Mesothelial cell of epicardium (in vitro differentiated cells): ENCODE data around the gene DPH3. TPM values are rescaled to one million over a fixed set of nuclear protein-coding genes. Genes with fewer than 3 reads are reported as not detected.

ENCODE experiments used
- DNase-seq, 2 experiments: peaks; one replicate each; pipeline ENCODE4 v3.0.0; 2021; ENCODE audit warnings: low spot score in 2 of 2; ENCODE audit not compliant: unreplicated experiment in 2 of 2
- H3K27ac Mint-ChIP-seq: 2 replicates; pipeline ENCODE4 v1.8.0; 2021; ENCODE audit warnings: mixed read lengths
- H3K27me3 Mint-ChIP-seq: 2 replicates; pipeline ENCODE4 v1.8.0; 2021; ENCODE audit warnings: low read depth, mixed read lengths
- H3K36me3 Mint-ChIP-seq: 2 replicates; pipeline ENCODE4 v1.8.0; 2021; ENCODE audit warnings: mixed read lengths
- H3K4me1 Mint-ChIP-seq: 2 replicates; pipeline ENCODE4 v1.8.0; 2021; ENCODE audit warnings: mixed read lengths
- H3K4me3 Mint-ChIP-seq: 2 replicates; pipeline ENCODE4 v1.8.0; 2021; ENCODE audit warnings: mild to moderate bottlenecking, moderate library complexity, mixed read lengths
- H3K9me3 Mint-ChIP-seq: 2 replicates; pipeline ENCODE4 v1.8.0; 2021; ENCODE audit warnings: mixed read lengths
- total RNA-seq: library from RNA; stranded (reverse); gene quantifications from 3 replicates; pipeline ENCODE4 v1.2.1, GENCODE V29; 2021
- TF ChIP-seq, protein P1 (sequence below): fragments of 200-600 bp; sonication (generic); IDR thresholded peaks from one replicate; pipeline ENCODE4 v1.5.0; 2021; ENCODE audit warnings: antibody characterized with exemption; ENCODE audit not compliant: unreplicated experiment

Gene DPH3
- total RNA-seq, 1 donor from 2014 or later: 19.3 TPM

DNA sequence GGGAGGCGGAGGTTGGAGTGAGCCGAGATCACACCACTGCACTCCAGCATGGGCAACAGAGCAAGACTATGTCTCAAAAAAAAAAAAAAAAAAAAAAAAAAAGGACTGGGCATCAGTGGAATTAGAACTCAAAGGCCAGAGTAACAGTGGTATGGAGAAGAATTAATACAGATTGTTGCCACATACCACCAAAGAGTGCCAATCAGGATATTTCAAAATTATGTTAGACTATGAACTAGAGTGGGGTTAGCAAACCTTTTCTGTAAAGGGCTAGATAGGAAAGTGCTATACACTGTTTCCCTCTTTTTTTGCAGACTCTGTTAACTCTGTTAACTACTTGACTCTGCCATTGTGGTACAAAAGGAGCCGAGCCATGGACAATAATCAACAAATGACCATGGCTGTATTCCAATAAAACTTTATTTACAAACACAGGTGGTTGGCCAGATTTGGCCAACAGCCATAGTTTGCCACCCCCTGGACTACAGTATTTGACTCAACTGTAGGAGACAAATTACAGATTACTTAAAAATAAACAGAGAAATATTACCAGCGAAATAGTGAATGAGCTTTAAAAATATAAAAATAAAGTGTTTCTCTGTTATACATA, 28.6 kb downstream of the DPH3 start:
- no peaks in the 10 kb centered on the region for H3K36me3 Mint-ChIP-seq
- H3K27ac Mint-ChIP-seq: no peak overlapping the region
- peaks cover 5% of the 10 kb centered on the region for H3K27me3 Mint-ChIP-seq
- peaks cover 5% of the 10 kb centered on the region for H3K9me3 Mint-ChIP-seq
- no peak overlapping the region for H3K4me3 Mint-ChIP-seq
- H3K4me1 Mint-ChIP-seq: peaks cover 6% of the 10 kb centered on the region
- TF ChIP-seq, protein P1, sequence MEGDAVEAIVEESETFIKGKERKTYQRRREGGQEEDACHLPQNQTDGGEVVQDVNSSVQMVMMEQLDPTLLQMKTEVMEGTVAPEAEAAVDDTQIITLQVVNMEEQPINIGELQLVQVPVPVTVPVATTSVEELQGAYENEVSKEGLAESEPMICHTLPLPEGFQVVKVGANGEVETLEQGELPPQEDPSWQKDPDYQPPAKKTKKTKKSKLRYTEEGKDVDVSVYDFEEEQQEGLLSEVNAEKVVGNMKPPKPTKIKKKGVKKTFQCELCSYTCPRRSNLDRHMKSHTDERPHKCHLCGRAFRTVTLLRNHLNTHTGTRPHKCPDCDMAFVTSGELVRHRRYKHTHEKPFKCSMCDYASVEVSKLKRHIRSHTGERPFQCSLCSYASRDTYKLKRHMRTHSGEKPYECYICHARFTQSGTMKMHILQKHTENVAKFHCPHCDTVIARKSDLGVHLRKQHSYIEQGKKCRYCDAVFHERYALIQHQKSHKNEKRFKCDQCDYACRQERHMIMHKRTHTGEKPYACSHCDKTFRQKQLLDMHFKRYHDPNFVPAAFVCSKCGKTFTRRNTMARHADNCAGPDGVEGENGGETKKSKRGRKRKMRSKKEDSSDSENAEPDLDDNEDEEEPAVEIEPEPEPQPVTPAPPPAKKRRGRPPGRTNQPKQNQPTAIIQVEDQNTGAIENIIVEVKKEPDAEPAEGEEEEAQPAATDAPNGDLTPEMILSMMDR: no peak
- no peak for DNase-seq

DNA sequence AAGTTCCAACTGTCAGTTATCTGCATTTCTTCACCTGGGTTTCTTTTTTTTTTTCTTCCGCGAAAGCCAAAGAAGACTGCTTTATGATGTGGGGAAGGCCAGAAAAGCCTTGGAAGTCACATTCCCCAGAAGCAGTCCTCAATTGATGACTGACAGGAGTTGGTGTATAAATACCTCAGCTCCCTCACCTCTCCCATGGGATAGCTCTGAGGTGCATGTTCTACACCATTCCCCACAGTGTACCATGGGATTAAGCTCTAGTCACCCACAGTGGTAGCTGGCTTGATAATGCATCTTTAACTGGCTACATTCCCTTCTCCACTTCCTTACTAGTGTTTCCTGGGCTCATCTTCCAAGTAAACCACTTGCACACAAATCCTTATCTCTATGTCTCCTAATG, 30.5 kb downstream of the DPH3 start:
- DNase-seq: no peak
- no peak overlapping the region for H3K27ac Mint-ChIP-seq
- peaks cover 5% of the 10 kb centered on the region for H3K9me3 Mint-ChIP-seq
- no peaks in the 10 kb centered on the region for H3K36me3 Mint-ChIP-seq
- H3K27me3 Mint-ChIP-seq: peaks cover 2% of the 10 kb centered on the region
- H3K4me3 Mint-ChIP-seq: no peak overlapping the region
- H3K4me1 Mint-ChIP-seq: peaks cover 3% of the 10 kb centered on the region
- TF ChIP-seq, protein P1: no peak

DNA sequence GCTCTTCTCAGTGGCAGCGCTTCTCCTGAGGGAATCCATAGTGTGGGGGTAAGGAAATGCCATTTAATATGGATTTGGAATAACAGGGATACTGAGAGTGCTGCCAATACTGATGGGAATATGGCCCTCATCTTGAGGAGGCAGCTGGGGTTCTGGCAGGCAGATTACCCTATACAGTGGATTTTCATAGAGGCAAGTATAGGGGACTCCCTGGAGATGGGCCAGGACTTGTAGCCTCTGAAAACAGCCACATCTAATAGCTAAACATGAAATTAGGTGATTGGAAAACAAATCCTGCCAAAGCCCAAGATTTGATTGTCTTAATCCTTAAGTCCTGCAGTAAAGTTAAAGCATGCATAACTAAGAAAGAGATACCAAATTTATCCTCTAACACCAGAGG, 30.9 kb downstream of the DPH3 start:
- no peak overlapping the region for H3K4me3 Mint-ChIP-seq
- H3K4me1 Mint-ChIP-seq: peaks cover under 1% of the 10 kb centered on the region
- H3K36me3 Mint-ChIP-seq: no peaks in the 10 kb centered on the region
- peaks cover 2% of the 10 kb centered on the region for H3K27me3 Mint-ChIP-seq
- no peak for DNase-seq
- H3K27ac Mint-ChIP-seq: no peak overlapping the region
- peaks cover 5% of the 10 kb centered on the region for H3K9me3 Mint-ChIP-seq
- TF ChIP-seq, protein P1: no peak

DNA sequence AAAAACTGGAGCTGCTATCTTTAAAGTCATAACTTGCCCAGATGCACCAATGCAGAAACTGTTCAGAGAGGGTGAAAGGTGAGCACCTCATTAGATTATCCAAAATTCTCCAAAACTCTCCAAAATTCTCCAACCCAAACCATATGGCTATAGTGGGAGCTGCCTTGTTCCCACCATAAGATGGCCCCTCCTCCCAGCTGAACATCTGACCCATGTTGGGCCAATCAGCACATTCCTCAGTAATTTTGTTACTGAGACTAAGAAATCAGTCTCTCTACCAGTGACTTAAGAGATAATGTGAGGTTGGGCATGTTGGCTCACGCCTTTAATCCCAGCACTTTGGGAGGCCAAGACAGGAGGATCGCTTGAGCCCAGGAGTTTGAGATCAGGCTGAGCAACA, 32.8 kb downstream of the DPH3 start:
- Mint-ChIP-seq H3K27me3 (peaks cover 5% of the 10 kb centered on the region), H3K36me3 (no peaks in the 10 kb centered on the region), H3K4me1 (no peaks in the 10 kb centered on the region), H3K27ac (no peak overlapping the region), H3K9me3 (peaks cover 5% of the 10 kb centered on the region), H3K4me3 (no peak overlapping the region)
- TF ChIP-seq, protein P1: no peak
- DNase-seq: no peak

DNA sequence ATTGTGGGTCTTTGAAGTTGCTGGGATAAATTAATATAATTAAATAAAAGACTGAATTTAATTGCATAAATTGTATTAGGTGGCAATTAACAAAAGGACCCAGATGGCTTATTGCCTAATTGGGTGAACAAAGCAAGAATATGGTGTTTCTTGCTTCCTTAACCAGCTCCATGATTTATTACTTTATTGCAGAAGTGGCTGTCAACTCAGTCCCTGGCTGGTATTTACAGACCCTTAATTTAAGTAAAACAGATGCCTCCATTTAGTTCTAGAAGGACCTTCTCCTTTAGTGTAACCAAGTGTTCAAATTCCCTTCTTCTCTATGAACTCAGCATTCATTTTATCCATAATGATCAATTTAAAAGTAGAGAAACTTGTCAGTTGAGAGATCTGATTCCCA, 35.1 kb downstream of the DPH3 start:
- no peak overlapping the region for H3K4me3 Mint-ChIP-seq
- H3K9me3 Mint-ChIP-seq: no peaks in the 10 kb centered on the region
- DNase-seq: no peak
- TF ChIP-seq, protein P1: no peak
- H3K27ac Mint-ChIP-seq: no peak overlapping the region
- H3K4me1 Mint-ChIP-seq: no peaks in the 10 kb centered on the region
- H3K27me3 Mint-ChIP-seq: peaks cover 5% of the 10 kb centered on the region
- H3K36me3 Mint-ChIP-seq: no peaks in the 10 kb centered on the region

DNA sequence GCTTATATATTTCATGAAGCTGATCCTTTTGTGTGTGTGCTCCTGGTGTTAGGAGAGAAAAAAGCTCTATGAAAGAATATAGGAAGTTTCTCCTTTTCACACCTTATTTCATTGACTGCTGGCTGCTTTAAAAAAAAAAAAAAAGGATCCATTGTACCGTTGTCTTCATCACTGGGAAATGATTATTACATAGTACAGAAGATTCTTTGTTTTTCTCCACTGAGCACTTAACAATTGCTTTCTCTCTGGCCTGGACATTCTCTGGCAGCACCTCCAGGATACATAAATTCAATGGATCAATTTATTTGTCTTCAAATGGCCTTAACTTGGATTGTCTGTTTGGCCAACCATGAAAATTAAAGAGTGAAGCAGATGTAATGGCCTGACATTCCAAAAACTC, 37.2 kb downstream of the DPH3 start:
- DNase-seq: no peak
- TF ChIP-seq, protein P1: no peak
- Mint-ChIP-seq H3K4me3 (no peak overlapping the region), H3K4me1 (no peaks in the 10 kb centered on the region), H3K27ac (no peak overlapping the region), H3K9me3 (no peaks in the 10 kb centered on the region), H3K27me3 (peaks cover 3% of the 10 kb centered on the region), H3K36me3 (no peaks in the 10 kb centered on the region)
